Right ventricle myocardium inferior (tissue), 1 donor: Measurements from ENCODE around the gene SARS1. TPM values are rescaled to one million over a fixed set of nuclear protein-coding genes. Genes with fewer than 3 reads are reported as not detected.
"Not testable (repeated sequence)": the region's sequence is repeated elsewhere in the genome, so short reads cannot be mapped to it uniquely, and the experiment has no call there.

Source experiments
- ATAC-seq: fragments of 200-7000 bp; cut with Tn5 transposase; one replicate; pipeline ENCODE4 v1.9.1; 2020; ENCODE audit warnings: mild to moderate bottlenecking, moderate library complexity
- DNase-seq: peaks from one replicate; pipeline ENCODE4 v3.0.0; 2021; ENCODE audit errors: missing footprints
- intact Hi-C: fragments of 100-400 bp; cut with DNase I; formaldehyde crosslinking; loops from one replicate; pipeline ENCODE4 v1.11.0; 2022
- total RNA-seq: library from RNA; stranded (reverse); fragmentation: NEBNext Ultra II Directional; extraction: Animal tissue kit (Norgen Biotek cat#: 25700); gene quantifications from one replicate; pipeline ENCODE4 v1.2.1, GENCODE V29; 2021
- donor health status: DM: no; HTN: yes; CAD: no; lungs with severe emphysema.

SARS1 gene
- total RNA-seq, 1 donor from 2014 or later, result 97.6 TPM

DNA sequence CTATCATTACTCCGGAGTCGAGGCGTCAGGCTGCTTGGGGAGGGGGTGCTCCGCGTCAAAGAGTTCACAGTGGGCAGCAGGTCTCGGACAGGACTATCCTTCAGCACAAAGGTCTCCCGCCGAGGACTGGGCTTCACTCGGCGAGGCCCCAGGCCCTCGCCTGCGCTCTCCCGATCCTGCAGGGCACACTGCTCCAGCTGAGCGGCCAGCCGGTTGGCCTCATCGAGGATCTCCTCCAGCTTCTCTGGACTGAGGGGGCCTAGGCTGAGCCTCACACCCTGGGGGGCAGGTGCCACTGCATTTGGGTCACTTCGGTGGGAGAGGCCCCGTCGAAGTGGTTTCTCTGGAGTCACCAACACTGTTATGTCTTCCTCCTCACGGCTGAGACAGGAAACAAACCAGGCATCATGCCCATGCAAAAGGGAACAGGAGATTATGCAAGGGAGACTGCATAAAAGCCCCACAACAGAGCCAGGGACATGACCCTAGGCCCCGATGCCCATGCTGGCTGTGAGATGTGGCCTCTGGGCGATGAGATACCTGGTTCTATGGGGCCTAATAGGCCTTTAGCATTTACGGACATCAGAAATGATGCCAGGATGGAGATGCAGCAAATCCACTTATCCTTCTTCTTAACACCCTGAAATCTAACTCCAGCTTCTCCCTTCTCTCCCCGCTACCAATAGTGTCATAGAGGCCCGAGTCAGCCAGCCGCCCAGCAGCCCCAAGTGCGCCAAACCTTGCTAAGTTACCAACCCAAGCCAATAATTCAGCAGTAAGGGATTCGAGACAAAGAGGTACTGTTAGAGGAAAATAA lies 68.2 kb downstream of the SARS1 start:
- no peak for ATAC-seq
- DNase-seq, result no peak
- intact Hi-C loops, result loop anchor here (5.0 kb wide), 2 partner anchors 70 to 250 kb away; no protein-coding TSS in a partner anchor

DNA sequence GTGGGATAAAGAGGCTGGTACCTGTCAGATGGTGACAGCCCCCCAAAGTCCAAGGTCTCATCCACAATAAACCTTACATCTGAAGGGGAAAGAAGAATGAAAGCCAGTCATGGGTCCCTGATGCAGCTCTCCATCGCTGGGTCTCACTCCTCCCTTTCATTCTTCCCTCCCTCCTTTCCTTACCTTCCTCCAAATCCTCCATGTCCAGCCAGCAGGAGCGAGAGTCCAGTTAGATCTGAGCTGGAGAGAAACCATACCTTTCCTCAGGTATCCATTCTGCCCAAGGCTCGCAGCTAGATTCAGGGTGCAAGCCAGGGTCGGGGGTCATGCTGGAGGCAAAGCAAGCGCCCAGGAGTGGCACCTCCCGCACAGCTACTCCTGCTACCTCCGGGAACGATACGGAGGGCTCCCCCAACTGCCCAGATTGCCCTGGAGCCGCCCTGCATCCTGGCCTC lies 68.8 kb downstream of the SARS1 start:
- DNase-seq (no peak), ATAC-seq (no peak)
- intact Hi-C loops, result loop anchor here (5.0 kb wide), 2 partner anchors 70 to 250 kb away; no protein-coding TSS in a partner anchor

DNA sequence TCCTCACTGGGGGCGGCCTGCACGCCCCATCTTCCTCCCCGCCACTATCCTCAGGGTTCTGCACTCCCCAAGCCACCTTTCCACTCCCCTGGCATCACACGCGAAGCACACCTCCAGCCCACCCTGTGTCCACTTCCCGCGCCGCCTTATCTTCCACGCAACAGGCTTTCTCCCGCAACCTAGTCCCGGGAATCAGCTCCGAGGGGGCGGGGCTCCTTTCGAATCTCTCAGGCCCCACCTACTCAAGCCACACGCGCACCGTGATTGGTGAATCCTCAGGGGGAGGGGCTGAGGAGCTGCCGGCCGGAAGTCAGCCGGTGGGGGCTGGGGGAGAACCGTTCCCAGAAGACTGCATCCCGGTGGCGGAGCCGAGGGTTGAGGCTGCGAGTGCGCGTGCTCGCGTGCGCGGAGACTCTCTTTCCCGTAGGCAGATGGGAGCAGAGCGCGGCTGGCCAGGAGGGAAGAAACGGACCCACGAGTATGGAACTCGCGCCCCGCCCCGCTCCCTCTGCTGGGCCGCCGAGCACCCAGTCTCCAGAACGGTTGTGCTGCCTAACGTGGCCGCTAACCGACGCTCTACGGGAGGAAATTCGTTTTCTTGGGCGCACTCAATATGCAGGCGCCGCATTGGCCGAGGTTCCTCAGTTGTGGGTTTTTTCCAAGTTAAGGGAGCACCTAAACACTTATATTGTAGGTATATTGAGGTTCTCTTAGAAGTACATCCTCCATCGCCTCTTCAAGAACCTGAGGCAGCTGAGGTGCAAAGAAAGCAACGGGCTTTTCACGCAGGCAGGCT lies 69.4 kb downstream of the SARS1 start, which contains the start of gene PSRC1:
Gene PSRC1 (minus strand): TSS at position 194 of the 796 bp plus-strand sequence.
- intact Hi-C loops, result loop anchor here (5.0 kb wide), 2 partner anchors 69 to 249 kb away; no protein-coding TSS in a partner anchor
- DNase-seq (peak; percentile 97), ATAC-seq (peak; percentile 99)

DNA sequence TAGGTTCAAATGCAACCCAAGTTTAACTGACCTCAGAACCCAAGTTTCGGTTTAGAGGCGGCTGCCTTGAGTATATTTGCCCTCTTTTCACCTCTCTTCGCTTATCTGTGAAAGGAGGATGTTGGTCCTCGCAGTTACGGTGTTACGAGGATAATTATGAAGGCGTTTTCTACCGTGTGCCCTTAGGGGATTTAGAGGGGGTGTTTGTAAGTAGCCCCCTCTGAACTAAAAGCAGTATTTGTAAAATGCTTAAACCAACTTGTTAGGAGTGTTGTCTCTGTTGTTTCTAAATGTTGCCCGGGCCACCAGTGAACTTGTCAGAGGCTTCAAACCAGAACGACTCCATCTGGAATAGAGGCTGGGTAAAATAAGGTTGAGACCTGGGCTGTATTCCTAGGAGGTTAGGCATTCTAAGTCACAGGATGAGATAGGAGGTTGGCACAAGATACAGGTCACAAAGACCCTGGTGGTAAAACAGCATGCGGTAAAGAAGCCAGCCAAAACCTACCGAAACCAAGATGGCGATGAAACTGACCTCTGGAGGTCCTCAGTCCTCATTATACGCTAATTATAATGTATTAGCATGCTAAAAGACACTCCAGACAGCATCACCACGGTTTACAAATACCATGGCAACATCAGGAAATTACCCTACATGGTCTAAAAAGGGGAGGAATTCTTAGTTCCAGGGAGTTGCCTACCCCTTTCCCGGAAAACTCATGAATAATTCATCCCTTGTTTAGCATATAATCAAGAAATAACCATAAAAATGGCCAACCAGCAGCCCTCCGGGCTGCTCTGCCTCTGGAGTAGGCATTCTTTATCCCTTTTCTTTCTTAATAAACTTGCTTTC lies 70.3 kb downstream of the SARS1 start:
- DNase-seq (no peak), ATAC-seq (no peak)
- intact Hi-C loops, result loop anchor here (5.0 kb wide), 2 partner anchors 68 to 248 kb away; no protein-coding TSS in a partner anchor

DNA sequence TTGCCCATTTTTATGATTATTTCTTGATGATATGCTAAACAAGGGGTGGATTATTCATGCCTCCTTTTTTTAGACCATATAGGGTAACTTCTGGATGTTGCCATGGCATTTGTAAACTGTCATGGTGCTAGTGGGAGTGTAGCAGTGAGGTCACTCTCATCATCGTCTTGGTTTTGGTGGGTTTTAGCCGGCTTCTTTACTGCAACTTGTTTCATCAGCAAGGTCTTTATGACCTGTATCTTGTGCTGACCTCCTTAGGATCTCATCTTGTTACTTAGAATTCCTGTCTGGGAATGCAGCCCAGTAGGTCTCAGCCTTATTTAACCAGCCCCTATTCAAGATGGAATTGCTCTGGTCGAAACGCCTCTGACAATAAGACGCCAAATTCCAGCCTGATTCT lies 73.0 kb downstream of the SARS1 start:
- DNase-seq, ATAC-seq, intact Hi-C loops: not testable (repeated sequence)

Other genes with a start within 250 kb of the SARS1 start
- 14.6 TPM for gene WDR47, start 171.8 kb upstream of the SARS1 start, total RNA-seq
- 61.8 TPM for gene TAF13, start 137.9 kb upstream of the SARS1 start, total RNA-seq
- gene TMEM167B, start 123.2 kb upstream of the SARS1 start, total RNA-seq, result 31.5 TPM
- gene ELAPOR1, start 99.8 kb upstream of the SARS1 start, total RNA-seq, result 0.22 TPM
- gene CELSR2, start 35.6 kb downstream of the SARS1 start, total RNA-seq, result 6.5 TPM
- 1.2 TPM for gene PSRC1, start 69.2 kb downstream of the SARS1 start, total RNA-seq
- not detected for gene MYBPHL, start 93.1 kb downstream of the SARS1 start, total RNA-seq
- gene SORT1, start 184.0 kb downstream of the SARS1 start, total RNA-seq, result 121 TPM
- 62.4 TPM for gene PSMA5, start 212.5 kb downstream of the SARS1 start, total RNA-seq